K562 (cell line): ENCODE results near the gene HDAC5. TPM values are rescaled to one million over a fixed set of nuclear protein-coding genes. Genes with fewer than 3 reads are reported as not detected.

ENCODE experiments used
- ADNP ChIP-seq: fragments of 200-800 bp; sonication (Bioruptor generic); IDR thresholded peaks from 2 replicates; pipeline ENCODE4 v1.6.1; 2016; ENCODE audit warnings: missing genetic modification characterization, missing compliant biosample characterization
- DNMT1 ChIP-seq: fragments of 450-650 bp; IDR thresholded peaks from 2 replicates; pipeline ENCODE4 v1.6.1; 2016; ENCODE audit warnings: antibody characterized with exemption, mild to moderate bottlenecking
- E2F1 ChIP-seq: sonication (generic); formaldehyde crosslinking; IDR thresholded peaks from 2 replicates; pipeline ENCODE4 v1.8.1; 2023; ENCODE audit warnings: mild to moderate bottlenecking, missing genetic modification reagents, moderate library complexity
- E4F1 ChIP-seq: fragments of 250-450 bp; sonication (Bioruptor Pico); IDR thresholded peaks from 2 replicates; pipeline ENCODE4 v1.5.0; 2021; ENCODE audit warnings: mild to moderate bottlenecking, borderline replicate concordance
- EHMT2 ChIP-seq: fragments of 450-650 bp; IDR thresholded peaks from 2 replicates; pipeline ENCODE4 v1.6.1; 2018; ENCODE audit warnings: antibody characterized with exemption
- ELF2 ChIP-seq: fragments of 250-450 bp; sonication (Bioruptor Pico); IDR thresholded peaks from 2 replicates; pipeline ENCODE4 v1.5.0; 2021; ENCODE audit warnings: mild to moderate bottlenecking
- ELF4 ChIP-seq: fragments of 450-650 bp; formaldehyde crosslinking; IDR thresholded peaks from 2 replicates; pipeline ENCODE4 v1.4.0; 2022; ENCODE audit warnings: missing genetic modification characterization
- MAFG ChIP-seq: fragments of 450-650 bp; conservative IDR thresholded peaks from 2 replicates; pipeline ENCODE4 v1.6.1; 2016; ENCODE audit warnings: missing genetic modification characterization, missing compliant biosample characterization
- MAZ ChIP-seq, 2 experiments: fragments of 450-650 bp in 1 of 2; sonication (generic) in 1 of 2; formaldehyde crosslinking; IDR thresholded peaks in 1 of 2; conservative IDR thresholded peaks in 1 of 2; 2 replicates each; pipeline versions ENCODE4 v1.4.0 to v1.5.0; 2020; ENCODE audit warnings: mild to moderate bottlenecking in 1 of 2, missing genetic modification reagents in 1 of 2
- NCOA2 ChIP-seq, 2 experiments: fragments of 450-650 bp; IDR thresholded peaks; 2 replicates each; pipeline ENCODE4 v1.6.1; 2018; ENCODE audit warnings: mild to moderate bottlenecking in 2 of 2, moderate library complexity in 1 of 2; ENCODE audit not compliant: partially characterized antibody in 2 of 2
- NR0B1 ChIP-seq: fragments of 450-650 bp; IDR thresholded peaks from one replicate; pipeline ENCODE4 v1.6.1; 2018; ENCODE audit warnings: mild to moderate bottlenecking, moderate library complexity; ENCODE audit not compliant: partially characterized antibody
- SMARCB1 ChIP-seq: IDR thresholded peaks from 2 replicates; pipeline ENCODE4 v1.6.1; 2011; ENCODE audit warnings: improper control_type of control experiment, low read depth; ENCODE audit not compliant: insufficient read length
- SP1 ChIP-seq: sonication (generic); formaldehyde crosslinking; IDR thresholded peaks from 2 replicates; pipeline ENCODE4 v1.8.1; 2022; ENCODE audit warnings: mild to moderate bottlenecking, missing genetic modification reagents
- STAT6 ChIP-seq: sonication (generic); formaldehyde crosslinking; IDR thresholded peaks from 2 replicates; pipeline ENCODE4 v1.8.1; 2023; ENCODE audit warnings: mild to moderate bottlenecking, missing genetic modification reagents
- ZBTB5 ChIP-seq: fragments of 450-650 bp; IDR thresholded peaks from 2 replicates; pipeline ENCODE4 v1.6.1; 2017; ENCODE audit warnings: antibody characterized with exemption
- ZKSCAN3 ChIP-seq: fragments of 250-450 bp; sonication (Bioruptor Pico); IDR thresholded peaks from 2 replicates; pipeline ENCODE4 v1.4.0; 2020
- ZNF217 ChIP-seq: sonication (generic); formaldehyde crosslinking; IDR thresholded peaks from 2 replicates; pipeline ENCODE4 v1.8.0; 2022; ENCODE audit warnings: mild to moderate bottlenecking, missing genetic modification reagents
- ZNF77 ChIP-seq: fragments of 250-450 bp; sonication (Bioruptor Pico); IDR thresholded peaks from 2 replicates; pipeline ENCODE4 v1.5.0; 2020
- polyA plus RNA-seq, 8 experiments: library from polyadenylated mRNA; depleted of rRNA in 4 of 8; stranded (reverse) in 5 of 8; unstranded in 3 of 8; fragments of >200 nt; fragmentation: Nextera tagmentation in 2 of 8; fragmentation: Illumina TruSeq in 1 of 8; extraction: Ambion mirVana in 2 of 8; extraction: Trizol in 1 of 8; gene quantifications; 2 replicates each; pipeline versions ENCODE4 v1.2.1 to v1.2.3, GENCODE V29; 2011 to 2014; ENCODE audit warnings: inconsistent platforms in 1 of 8, missing spikeins in 1 of 8
- total RNA-seq, 7 experiments: library from RNA; depleted of rRNA in 6 of 7; stranded (reverse); fragments of >200 nt in 6 of 7; fragmentation: Illumina TruSeq in 2 of 7; extraction: Trizol in 2 of 7; gene quantifications; 2 replicates each; pipeline versions ENCODE4 v1.2.1 to v1.2.3, GENCODE V29; 2011 to 2021; ENCODE audit warnings: low replicate concordance in 1 of 7

The HDAC5 gene
- total and polyA plus RNA-seq, 9 of the 15 experiments (the other 6 are each of a cell fraction or from before 2014, with no cell fraction given) = 0.45 to 26.2 (median 16.4) TPM

DNA sequence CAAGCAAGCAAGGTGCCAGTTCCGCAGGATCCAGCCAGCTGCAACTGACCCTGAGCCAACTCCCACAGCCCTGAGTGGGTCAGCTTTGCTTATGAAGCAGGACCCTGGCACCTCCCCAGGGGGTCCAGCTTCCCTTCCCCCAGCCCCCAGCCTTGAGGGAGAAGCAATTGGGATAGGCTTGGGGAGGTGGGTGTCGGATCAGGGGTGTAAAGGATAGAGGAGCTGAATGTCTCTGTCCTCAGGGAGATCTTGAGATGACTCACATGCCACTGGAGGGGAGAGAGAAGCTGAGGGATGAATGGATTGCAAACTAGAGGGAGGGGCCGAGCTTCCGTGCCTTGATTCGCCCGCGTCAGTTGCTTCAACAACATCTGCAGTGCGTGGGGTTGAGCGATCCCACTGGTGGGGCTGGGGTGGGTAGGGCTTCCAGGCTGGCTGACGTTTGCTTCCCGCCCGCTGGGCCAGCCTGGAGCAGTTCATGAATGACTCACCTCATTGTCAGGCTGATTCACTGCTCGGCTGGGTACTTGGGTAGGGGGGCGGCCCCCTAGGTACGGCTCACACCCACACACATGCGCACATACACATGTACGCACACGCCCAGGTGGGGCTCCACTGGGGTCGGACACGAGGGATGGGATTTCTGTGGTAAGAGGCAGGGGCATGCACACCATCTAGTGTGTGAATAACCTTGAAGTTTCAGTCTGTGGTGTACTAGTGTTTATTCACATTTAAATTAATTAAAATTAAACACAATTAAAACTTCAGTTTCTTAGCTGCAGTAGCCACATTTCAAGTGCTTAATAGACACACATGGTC lies 14.7 kb upstream of the HDAC5 start (continued):
- peak in 1 of 2 experiments; percentile 78; a peak in 2 of 4 replicates for TF ChIP-seq MAZ (CRISPR knock-in tag; conservative IDR thresholded peaks at IDR 0.05 in 1 of 2, IDR thresholded peaks at IDR 0.05 in 1 of 2)
- no peak for TF ChIP-seq NR0B1
- TF ChIP-seq ADNP (tag) = no peak
- TF ChIP-seq ZNF77 (CRISPR knock-in tag) = no peak
- TF ChIP-seq ELF2 = no peak
- no peak for TF ChIP-seq ZKSCAN3 (CRISPR knock-in tag)
- TF ChIP-seq ELF4 (CRISPR knock-in tag) = no peak
- no peak for TF ChIP-seq MAFG (tag)
- TF ChIP-seq SP1 (CRISPR knock-in tag) = peak; percentile 28; the same call in 1 of the 2 replicates
- 0 out of 2 replicates have a peak, but pooled peaks have one; percentile 7 for TF ChIP-seq EHMT2
- TF ChIP-seq STAT6 (CRISPR knock-in tag) = no peak
- no peak for TF ChIP-seq E4F1 (CRISPR knock-in tag)
- TF ChIP-seq ZBTB5 = no peak
- peak; percentile 87 for TF ChIP-seq SMARCB1
- no peak for TF ChIP-seq NCOA2 (IDR thresholded peaks at IDR 0.05; ENCODE audit: partially characterized antibody in 2 of 2)
- TF ChIP-seq E2F1 (CRISPR knock-in tag) = no peak
- TF ChIP-seq DNMT1 = no peak
- no peak for TF ChIP-seq ZNF217 (CRISPR knock-in tag)
